ENCODE data around the gene IKBKE.

The IKBKE gene

GRCh38 chr1:206535853-206536188 lies 65.5 kb downstream of the IKBKE start:
- ChIA-PET CTCF (interaction anchor here (0.9 to 1.3 kb wide), 4 partner anchors 8 to 128 kb away, joined by 3 to 4 read pairs (median 4); no protein-coding TSS in a partner anchor), POLR2A (interaction anchor here (0.7 kb wide), 2 partner anchors 16 to 57 kb away, joined by 3 read pairs; no protein-coding TSS in a partner anchor)
- Histone ChIP-seq H3K27ac (ENCODE audit: extremely low read depth, low read depth, low read length) (no peak overlapping the region), H3K4me1 (ENCODE audit: control insufficient read depth, insufficient read depth, low read length) (no peaks in the 10 kb centered on the region), H3K4me3 (ENCODE audit: low read depth, low read length) (no peak overlapping the region), H3K9me3 (ENCODE audit: control insufficient read depth, insufficient read depth, low read depth, low read length) (no peaks in the 10 kb centered on the region), H3K36me3 (ENCODE audit: control insufficient read depth in 2 of 2, insufficient read depth in 1 of 2, low read length in 2 of 2) (no peaks in the 10 kb centered on the region)
- TF ChIP-seq ZNF350 (tag by site-specific recombination; IDR thresholded peaks at IDR 0.05): no peak
- no peak for TF ChIP-seq ZNF394 (tag by site-specific recombination; IDR thresholded peaks at IDR 0.05; ENCODE audit: borderline replicate concordance)
- TF ChIP-seq ZNF747 (tag by site-specific recombination; IDR thresholded peaks at IDR 0.05): no peak
- no peak for TF ChIP-seq ZNF791 (tag by site-specific recombination; IDR thresholded peaks at IDR 0.05)
- TF ChIP-seq, protein P1, sequence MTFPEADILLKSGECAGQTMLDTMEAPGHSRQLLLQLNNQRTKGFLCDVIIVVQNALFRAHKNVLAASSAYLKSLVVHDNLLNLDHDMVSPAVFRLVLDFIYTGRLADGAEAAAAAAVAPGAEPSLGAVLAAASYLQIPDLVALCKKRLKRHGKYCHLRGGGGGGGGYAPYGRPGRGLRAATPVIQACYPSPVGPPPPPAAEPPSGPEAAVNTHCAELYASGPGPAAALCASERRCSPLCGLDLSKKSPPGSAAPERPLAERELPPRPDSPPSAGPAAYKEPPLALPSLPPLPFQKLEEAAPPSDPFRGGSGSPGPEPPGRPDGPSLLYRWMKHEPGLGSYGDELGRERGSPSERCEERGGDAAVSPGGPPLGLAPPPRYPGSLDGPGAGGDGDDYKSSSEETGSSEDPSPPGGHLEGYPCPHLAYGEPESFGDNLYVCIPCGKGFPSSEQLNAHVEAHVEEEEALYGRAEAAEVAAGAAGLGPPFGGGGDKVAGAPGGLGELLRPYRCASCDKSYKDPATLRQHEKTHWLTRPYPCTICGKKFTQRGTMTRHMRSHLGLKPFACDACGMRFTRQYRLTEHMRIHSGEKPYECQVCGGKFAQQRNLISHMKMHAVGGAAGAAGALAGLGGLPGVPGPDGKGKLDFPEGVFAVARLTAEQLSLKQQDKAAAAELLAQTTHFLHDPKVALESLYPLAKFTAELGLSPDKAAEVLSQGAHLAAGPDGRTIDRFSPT (tag by site-specific recombination; IDR thresholded peaks at IDR 0.05): no peak
- no peak for TF ChIP-seq KLF7 (tag by site-specific recombination; IDR thresholded peaks at IDR 0.05; ENCODE audit: borderline replicate concordance)
- TF ChIP-seq ZNF621 (tag by site-specific recombination; IDR thresholded peaks at IDR 0.05): no peak
- TF ChIP-seq ZSCAN5A (tag by site-specific recombination; IDR thresholded peaks at IDR 0.05): no peak
- TF ChIP-seq ZBTB20 (tag by site-specific recombination; IDR thresholded peaks at IDR 0.05): no peak

DNA sequence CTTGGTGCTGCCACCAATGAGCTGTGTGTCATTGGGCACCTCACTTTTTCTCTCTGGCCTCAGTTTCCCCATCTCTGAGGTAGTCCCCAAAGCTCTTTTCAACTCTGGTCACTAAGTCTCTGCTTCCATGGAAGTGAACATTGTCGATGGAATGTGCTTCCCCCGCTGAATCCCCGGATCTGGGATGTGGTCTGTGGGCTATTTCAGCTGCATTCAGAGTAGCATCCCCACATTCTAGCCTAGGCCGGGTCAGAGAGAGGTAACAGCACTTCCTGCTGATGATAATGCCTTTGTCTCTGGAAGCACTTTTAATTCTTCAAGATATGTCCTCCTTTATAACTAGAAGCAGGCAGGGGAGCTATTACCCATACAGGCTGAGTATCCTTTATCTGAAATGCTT lies 66.9 kb downstream of the IKBKE start:
- Histone ChIP-seq H3K9me3 (ENCODE audit: control insufficient read depth, insufficient read depth, low read depth, low read length) (no peaks in the 10 kb centered on the region), H3K4me3 (ENCODE audit: low read depth, low read length) (no peak overlapping the region), H3K4me1 (ENCODE audit: control insufficient read depth, insufficient read depth, low read length) (no peaks in the 10 kb centered on the region), H3K36me3 (ENCODE audit: control insufficient read depth in 2 of 2, insufficient read depth in 1 of 2, low read length in 2 of 2) (no peaks in the 10 kb centered on the region), H3K27ac (ENCODE audit: extremely low read depth, low read depth, low read length) (no peak overlapping the region)
- ChIA-PET POLR2A (no interaction called here), CTCF (interaction anchor here (0.5 to 1.3 kb wide), 4 partner anchors 25 to 47 kb away, joined by 3 to 5 read pairs (median 4); no protein-coding TSS in a partner anchor)
- TF ChIP-seq OVOL3 (tag by site-specific recombination; IDR thresholded peaks at IDR 0.05) (no peak), ZNF23 (tag by site-specific recombination; IDR thresholded peaks at IDR 0.05; ENCODE audit: borderline replicate concordance) (no peak), ZNF174 (tag by site-specific recombination; IDR thresholded peaks at IDR 0.05) (no peak), ZNF776 (tag by site-specific recombination; IDR thresholded peaks at IDR 0.05; ENCODE audit: borderline replicate concordance) (no peak), ZBTB20 (tag by site-specific recombination; IDR thresholded peaks at IDR 0.05) (no peak), REPIN1 (tag by site-specific recombination; IDR thresholded peaks at IDR 0.05; ENCODE audit: low read depth) (no peak), ZNF624 (tag by site-specific recombination; IDR thresholded peaks at IDR 0.05) (no peak), EGR2 (tag by site-specific recombination; IDR thresholded peaks at IDR 0.05; ENCODE audit: low read depth) (no peak), ATF2 (tag by site-specific recombination; IDR thresholded peaks at IDR 0.05; ENCODE audit: low read depth) (no peak), ZNF677 (tag by site-specific recombination; IDR thresholded peaks at IDR 0.05) (no peak), SP7 (tag by site-specific recombination; IDR thresholded peaks at IDR 0.05) (no peak), ZNF623 (tag by site-specific recombination; IDR thresholded peaks at IDR 0.05) (no peak), ZNF155 (tag by site-specific recombination; IDR thresholded peaks at IDR 0.05) (no peak), PBX3 (CRISPR knock-in tag; IDR thresholded peaks at IDR 0.05) (no peak)
- TF ChIP-seq, protein P2, sequence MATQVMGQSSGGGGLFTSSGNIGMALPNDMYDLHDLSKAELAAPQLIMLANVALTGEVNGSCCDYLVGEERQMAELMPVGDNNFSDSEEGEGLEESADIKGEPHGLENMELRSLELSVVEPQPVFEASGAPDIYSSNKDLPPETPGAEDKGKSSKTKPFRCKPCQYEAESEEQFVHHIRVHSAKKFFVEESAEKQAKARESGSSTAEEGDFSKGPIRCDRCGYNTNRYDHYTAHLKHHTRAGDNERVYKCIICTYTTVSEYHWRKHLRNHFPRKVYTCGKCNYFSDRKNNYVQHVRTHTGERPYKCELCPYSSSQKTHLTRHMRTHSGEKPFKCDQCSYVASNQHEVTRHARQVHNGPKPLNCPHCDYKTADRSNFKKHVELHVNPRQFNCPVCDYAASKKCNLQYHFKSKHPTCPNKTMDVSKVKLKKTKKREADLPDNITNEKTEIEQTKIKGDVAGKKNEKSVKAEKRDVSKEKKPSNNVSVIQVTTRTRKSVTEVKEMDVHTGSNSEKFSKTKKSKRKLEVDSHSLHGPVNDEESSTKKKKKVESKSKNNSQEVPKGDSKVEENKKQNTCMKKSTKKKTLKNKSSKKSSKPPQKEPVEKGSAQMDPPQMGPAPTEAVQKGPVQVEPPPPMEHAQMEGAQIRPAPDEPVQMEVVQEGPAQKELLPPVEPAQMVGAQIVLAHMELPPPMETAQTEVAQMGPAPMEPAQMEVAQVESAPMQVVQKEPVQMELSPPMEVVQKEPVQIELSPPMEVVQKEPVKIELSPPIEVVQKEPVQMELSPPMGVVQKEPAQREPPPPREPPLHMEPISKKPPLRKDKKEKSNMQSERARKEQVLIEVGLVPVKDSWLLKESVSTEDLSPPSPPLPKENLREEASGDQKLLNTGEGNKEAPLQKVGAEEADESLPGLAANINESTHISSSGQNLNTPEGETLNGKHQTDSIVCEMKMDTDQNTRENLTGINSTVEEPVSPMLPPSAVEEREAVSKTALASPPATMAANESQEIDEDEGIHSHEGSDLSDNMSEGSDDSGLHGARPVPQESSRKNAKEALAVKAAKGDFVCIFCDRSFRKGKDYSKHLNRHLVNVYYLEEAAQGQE (tag by site-specific recombination; IDR thresholded peaks at IDR 0.05): no peak
- TF ChIP-seq, protein P3, sequence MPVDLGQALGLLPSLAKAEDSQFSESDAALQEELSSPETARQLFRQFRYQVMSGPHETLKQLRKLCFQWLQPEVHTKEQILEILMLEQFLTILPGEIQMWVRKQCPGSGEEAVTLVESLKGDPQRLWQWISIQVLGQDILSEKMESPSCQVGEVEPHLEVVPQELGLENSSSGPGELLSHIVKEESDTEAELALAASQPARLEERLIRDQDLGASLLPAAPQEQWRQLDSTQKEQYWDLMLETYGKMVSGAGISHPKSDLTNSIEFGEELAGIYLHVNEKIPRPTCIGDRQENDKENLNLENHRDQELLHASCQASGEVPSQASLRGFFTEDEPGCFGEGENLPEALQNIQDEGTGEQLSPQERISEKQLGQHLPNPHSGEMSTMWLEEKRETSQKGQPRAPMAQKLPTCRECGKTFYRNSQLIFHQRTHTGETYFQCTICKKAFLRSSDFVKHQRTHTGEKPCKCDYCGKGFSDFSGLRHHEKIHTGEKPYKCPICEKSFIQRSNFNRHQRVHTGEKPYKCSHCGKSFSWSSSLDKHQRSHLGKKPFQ (tag by site-specific recombination; IDR thresholded peaks at IDR 0.05): no peak
